H1 (cell line): ENCODE data around the gene USP20. TPM values are rescaled to one million over a fixed set of nuclear protein-coding genes. Genes with fewer than 3 reads are reported as not detected.

Source experiments
- polyA plus RNA-seq, 7 experiments: library from polyadenylated mRNA; depleted of rRNA in 3 of 7; stranded (reverse) in 5 of 7; unstranded in 2 of 7; fragments of >200 nt in 5 of 7; fragments of 200-250 nt in 2 of 7; gene quantifications; 1 replicate in 5 of 7; 2 replicates in 1 of 7; 4 replicates in 1 of 7; pipeline versions ENCODE4 v1.2.1 to v1.2.3, GENCODE V29; 2011 to 2013; ENCODE audit warnings: missing spikeins in 2 of 7, mixed read lengths in 2 of 7
- total RNA-seq: library from RNA; stranded (reverse); fragmentation: NEBNext Ultra II Directional; extraction: Animal tissue kit (Norgen Biotek cat#: 25700); gene quantifications from 2 replicates; pipeline ENCODE4 v1.2.1, GENCODE V29; 2021
- TF ChIP-seq, protein P1 (sequence below): IDR thresholded peaks from 2 replicates; pipeline ENCODE4 v1.6.1; 2012; ENCODE audit warnings: inconsistent platforms

Gene USP20
- total and polyA plus RNA-seq, 2 of the 8 experiments (the other 6 are each of a cell fraction or from before 2014, with no cell fraction given), result 13.4 to 23.0 TPM

DNA sequence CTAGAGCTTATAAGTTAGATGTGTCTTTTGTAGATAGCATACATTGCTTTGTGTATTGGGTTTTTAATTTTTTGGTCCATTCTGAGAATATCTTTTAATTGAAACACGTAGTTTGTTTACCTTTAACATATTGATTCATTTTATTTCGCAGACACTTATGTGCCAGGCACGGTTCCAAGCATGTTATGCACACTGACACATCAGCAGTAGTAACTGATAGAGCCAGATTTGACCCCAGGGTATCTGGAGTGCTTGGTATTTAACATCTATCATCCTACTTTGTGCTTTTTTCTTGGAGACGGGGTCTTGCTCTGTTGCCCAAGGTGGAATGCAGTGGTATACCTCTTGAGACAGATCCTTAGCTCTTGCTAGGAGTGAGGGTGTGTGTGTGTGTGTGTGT is 71.9 kb downstream of the USP20 start (continued):
- TF ChIP-seq, protein P1, sequence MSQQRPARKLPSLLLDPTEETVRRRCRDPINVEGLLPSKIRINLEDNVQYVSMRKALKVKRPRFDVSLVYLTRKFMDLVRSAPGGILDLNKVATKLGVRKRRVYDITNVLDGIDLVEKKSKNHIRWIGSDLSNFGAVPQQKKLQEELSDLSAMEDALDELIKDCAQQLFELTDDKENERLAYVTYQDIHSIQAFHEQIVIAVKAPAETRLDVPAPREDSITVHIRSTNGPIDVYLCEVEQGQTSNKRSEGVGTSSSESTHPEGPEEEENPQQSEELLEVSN, result no peak
- TF ChIP-seq, all 59 proteins: peak for 0
